HG02884 (cell line): ENCODE data around the gene HGS.

Experiments used
- ATAC-seq: cut with Tn5 transposase; IDR thresholded peaks from one replicate; pipeline ENCODE4 v1.9.1; 2021; ENCODE audit warnings: mild to moderate bottlenecking, moderate library complexity; ENCODE audit not compliant: unreplicated experiment

HGS gene

DNA sequence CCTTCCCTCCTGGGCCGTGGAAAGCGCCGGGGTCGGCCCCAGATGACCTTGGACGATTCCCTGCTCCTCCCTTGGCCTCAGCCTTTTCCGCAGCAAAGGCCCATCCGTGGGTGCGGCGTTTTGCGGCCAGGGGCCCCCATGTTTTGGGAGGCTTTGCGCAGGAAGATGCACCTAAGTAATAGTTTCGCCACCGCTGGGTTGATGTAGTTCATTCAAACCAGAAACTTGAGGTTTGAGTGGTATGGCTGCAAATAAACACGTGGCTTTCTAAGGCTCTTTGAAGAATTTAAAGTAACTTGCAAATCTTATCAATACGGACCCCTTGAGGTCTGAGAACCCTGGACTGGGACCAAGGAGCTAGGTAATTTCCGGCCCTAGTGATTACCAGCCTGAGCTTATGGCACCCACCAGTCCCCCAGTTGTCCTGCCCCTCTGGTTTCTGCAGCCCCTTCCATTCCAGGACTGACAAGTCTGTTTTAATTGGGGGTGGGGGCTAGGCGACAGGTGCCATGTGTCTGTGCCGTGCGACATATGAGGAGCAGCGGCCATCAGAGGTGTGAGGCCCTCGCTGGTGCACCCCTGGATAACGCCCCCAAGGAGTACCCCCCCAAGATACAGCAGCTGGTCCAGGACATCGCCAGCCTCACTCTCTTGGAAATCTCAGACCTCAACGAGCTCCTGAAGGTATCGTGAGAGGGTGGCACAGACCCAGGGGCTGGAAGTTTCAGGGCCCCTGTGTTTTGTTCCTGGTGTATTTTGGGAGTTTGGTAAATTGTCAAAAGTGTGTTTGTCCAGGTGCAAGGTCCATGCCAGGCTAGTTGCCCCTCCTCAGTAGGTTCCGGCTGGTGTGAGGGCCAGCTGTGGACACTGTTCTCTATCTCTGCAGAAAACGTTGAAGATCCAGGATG, 20.2 kb downstream of the HGS start:
- no peak for ATAC-seq

DNA sequence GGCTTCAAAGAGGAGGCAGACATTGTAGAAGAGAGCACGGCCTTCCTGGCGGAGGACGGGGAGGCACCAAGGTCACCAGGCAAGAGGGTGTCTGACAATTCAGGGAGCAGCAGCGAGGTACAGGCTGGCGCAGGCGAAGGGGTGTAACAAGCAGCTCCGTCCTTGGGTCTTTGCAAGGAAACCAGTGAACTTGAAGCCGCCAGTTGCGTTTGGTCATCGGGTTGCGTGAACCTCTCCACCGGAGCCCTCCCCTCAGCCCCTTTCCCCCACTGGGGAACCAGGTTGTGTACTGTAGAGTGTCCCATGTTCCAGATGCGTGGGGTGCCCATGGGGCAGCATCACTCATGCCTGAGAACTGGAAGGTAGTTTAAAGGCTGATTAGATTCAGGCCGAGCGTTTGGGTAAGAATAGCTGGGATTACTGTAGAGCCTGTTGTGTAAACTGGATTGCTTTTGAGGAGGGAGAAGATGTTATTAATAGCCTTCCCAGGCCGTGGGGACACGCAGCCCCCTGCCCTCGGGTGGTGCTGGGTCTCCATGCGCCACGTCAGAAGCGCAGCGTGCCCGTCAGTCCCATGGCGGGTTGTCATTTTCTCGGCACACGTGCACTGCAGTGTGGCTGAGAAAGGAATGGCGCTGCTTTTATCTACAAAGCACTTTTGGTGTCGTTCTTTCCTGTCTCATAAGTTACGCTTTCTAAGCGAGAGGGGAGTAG, 21.9 kb downstream of the HGS start:
- no peak for ATAC-seq

DNA sequence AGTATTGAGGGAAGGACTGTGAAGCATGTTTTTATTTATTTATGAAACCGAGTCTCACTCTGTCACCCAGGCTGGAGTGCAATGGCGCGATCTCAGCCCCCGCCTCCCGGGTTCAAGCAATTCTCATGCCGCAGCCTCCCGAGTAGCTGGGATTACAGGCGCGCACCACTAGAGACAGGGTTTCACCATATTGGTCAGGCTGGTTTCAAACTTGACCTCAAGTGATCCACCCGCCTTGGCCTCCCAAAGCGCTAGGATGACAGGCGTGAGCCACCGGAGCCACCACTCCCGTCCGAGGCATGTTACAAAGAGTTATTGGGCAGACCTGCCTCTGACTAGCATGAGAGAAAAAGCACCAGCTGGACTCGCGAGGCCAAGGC, 22.4 kb downstream of the HGS start:
- ATAC-seq = no peak

DNA sequence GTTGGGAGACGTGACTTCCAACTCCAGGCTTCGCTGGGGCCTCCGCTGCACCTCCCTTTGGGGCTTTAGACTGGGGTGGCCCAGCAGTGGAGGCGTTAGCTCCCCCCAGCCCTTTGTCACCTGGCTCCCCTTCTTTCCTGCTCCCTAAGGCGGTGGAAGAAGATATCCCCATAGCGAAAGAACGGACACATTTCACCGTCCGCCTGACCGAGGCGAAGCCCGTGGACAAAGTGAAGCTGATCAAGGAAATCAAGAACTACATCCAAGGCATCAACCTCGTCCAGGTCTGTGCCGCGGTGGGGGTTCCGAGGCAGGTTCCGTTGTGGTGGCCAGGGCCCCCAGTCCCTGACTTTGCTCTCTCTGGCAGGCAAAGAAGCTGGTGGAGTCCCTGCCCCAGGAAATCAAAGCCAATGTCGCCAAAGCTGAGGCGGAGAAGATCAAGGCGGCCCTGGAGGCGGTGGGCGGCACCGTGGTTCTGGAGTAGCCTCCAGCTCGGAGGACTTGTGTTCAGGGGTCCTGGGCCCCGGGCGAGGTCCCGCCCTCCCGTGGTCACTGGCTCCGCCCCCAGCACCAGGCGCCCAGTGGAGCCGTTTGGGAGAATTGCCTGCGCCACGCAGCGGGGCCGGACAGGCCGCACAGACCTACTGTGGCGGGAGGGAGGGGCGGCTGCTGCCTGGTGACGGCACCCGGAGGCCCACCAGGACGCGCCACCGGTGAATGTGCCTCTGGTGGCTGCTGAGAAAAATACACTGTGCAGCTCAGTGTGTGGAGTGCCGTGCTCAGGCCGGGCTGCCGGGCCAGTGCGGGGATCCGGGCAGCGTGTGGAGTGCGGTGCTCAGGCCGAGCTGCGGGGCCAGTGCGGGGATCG, 23.2 kb downstream of the HGS start:
- no peak for ATAC-seq

DNA sequence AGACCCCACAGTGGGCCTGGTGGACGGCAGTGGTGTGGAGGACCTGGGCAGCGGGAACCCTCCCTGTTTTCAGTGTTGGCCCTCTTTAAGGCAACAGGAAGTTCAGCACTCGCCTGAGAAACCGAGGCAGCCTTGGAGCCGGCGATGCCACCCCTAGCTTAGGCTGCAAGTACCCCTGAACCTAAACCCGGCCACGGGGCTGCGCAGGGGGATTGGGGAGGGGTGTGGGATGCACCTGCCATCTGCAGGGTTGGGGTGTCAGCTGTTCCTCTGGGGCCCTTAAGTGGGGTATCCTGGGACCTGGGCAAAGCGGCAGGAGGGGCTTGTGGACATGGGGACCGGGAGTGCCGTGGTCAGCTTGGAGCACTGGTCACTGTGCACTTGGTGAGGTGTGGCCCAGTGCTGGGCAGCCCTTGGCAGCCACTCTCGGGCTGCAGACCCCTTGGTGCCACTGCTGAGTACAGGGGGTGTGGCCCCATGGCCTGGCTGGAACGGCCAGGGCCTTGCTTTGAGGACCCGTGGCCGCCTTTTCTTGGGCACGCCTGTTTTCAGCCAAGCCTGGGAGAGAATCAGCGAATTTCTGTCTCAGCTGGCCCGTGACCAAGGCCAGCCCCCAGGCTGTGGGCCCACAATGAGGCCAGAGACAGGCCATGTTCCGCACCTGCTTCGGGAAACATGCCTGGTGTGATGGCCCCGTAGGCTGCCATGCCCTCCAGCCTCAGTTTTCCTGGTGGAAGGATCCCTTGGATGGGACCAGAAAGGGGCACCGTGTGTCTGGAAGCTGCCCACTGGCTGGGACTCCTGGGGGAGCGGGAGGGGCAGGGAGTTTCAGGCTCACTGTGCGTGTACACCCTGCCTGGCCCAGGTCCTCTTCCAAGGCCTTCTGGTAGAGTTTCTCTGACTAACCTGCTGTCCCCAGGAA, 24.2 kb downstream of the HGS start:
- ATAC-seq = no peak

DNA sequence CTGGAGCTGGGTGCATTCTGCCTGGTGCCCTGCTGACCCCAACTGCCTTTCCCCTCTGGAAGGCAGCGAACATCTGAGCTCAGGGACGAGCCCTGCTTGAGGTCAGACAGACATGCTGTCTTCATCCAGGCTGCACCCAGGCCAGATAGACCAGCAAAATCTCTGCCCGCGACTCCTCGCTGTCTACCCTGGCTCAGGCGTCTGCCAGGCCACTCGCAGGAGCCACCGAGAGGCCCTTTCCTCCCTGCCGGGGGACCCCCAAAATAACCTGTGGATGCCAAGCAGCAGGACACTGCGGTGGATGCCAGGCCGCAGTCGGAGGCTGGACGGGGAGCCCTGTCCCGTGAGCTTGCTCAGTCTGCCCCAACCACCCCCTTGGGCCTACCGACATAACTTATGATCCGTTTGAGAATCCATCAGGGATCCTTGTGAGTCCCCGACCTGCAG, 25.0 kb downstream of the HGS start:
- ATAC-seq = no peak

DNA sequence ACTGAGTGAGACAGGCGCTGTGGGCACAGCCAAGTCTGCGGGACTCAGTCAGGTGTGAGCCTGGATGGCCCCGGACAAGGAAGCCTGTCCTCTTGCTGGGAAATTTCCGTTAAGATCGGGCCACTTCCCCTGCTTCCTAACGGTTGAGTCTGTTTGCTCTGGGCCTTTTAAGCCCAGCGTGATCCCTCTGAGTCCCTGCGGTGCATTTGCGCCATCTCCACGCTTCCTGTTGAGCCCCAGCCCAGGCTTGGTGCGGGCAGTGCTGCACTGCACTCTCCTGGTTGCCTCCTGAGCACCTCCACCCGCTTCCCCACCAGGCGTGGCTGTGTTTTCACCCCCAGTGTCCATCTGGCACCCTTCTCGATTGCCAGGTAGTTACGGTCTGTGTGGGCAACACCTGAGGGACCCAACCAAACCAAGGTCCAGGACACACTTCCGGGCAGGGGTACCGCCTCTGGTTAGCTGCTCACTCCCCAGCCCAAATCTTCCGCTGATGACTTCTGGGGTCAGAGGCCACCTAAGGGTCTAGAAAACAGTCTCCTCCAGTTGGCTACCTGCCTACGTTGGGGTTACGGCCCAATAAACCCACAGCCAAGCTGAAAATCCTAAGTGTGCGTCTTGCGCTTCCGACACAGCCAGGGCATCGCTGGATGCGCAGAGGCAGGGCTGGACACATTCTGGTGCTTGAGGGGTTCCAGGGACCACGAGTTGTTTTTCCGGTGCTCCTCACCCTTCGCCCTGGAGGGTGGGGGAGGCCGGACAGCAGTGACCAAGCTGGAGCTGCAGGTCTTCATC, 26.9 kb downstream of the HGS start:
- no peak for ATAC-seq

DNA sequence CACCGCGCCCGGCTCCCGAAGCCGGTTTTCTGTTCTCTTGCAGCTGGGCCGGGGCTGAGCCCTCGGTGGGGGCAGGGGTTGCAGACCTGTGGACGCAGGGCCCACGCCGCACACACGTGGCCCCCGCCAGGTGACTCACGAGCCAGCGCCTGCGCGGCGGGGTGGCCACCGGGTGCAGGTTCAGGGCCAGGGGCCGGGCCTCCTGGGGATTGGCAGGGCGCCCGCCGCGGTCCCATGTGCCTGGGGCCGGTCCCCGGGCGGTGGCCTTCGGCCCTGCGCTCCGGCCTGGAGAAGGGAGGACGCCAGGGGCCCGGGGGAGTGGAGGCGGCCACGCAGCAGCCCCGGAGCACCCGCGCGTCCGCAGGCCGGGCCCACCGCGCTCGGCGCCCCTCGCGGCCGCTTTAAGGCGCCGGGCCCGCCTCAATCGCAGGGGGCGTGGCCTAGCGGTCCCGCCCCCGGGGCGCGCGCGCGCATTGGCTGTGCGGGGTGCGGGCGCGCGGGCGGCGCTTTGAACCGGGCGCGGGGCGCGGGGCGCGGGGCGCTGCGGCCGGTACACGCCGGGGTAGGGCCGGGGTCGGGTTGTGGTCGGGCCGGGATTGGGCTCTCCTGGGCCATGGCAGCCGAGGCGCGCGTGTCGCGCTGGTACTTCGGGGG, 28.1 kb downstream of the HGS start, which contains the start of gene SLC25A10:
SLC25A10 (plus strand) TSS at position 471 of the 654 bp plus-strand sequence; CDS start at position 614, 143 bp downstream.
- ATAC-seq = peak; percentile 47

DNA sequence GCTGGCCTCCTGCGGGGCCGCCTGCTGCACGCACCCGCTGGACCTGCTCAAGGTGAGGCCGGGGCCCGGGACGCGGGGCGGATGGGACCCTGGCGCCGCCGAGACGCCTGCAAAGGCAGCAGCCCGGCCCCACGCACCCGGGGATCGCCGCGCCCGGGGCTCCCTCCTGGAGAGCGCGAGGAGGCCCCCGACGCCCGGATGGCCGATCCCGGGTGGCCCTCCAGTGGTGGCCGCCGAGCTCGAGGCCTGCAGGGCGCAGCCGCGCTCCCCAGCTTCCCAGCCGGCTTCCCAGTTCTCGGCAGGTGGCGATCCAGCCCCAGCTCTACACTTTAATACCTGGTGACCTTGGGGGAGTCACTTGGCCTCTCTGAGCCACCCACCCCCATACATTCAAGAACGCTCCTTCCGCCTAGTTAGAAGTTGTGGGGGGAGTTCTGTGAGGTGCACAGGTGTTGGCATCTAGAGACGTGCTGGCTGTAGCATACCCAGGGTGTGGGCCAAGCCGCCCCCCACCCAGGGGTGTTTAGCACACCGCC, 28.7 kb downstream of the HGS start:
- peak; percentile 4 for ATAC-seq

DNA sequence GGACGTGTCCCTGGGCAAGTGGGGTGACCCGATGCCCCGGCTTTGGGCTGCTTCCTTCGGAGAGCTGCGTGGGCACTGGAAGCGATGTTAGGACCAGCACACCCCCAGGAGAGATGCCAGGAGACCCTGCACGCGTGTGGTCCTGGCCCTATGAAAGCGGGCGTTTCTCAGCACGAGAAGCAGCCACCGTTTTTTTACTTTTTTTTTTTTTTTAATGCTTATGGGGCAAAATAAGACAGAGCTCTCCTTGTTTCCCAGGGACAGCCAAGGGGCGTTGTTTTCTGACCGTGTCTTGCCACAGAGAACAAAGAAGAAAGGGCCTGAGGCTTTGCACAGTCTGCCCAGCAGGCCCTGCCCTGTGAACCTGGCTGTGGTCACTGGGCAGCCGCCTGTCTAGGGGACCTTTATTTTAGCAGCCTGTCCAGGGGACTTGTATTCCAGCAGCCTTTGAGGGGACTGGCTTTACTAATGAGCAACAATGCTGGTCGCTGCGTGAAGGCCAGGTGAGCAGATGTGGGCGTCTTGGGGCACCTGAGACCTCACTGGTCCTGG, 29.3 kb downstream of the HGS start:
- no peak for ATAC-seq

DNA sequence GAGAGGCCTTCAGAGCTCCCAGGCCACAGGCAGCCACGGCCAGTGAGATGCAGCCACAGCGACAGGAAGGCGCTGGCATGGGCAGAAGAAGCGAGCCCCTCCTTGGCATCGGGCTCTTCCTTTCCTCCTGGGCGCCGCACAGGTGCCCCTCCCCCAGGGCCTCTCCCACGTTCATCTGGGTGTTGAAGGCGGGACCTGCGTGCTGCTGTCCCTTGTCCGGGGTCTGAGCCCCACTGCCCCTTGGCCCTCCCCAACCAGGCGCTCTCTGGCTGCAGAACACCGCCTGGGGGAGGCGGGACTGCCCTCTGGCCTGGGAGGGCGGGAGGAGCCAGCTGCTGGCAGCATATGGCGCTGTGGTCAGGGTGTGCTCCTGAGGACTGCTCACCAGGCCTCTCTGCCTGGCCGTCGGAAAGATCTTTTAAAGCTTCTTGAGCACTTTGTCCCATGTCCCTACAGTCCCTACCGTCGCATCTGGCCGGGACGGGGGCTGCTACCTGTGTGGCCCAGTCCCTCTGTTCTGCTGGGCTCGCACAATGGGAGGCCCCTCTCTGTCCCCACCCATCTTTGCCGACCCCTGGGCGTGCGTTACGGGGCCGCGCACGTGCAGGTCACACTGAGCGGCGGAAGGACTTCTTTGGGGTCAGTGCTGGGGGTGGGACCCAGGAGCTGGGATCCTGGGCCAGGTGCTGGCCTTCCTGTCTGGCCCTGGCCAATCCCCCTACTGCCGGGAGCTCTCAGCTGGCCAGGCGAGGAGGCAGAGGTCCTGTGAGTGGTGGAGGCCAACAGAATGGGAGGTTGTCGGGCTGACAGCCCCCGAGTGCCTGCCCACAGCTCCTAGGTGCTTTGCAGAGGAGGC, 30.0 kb downstream of the HGS start:
- ATAC-seq = no peak

DNA sequence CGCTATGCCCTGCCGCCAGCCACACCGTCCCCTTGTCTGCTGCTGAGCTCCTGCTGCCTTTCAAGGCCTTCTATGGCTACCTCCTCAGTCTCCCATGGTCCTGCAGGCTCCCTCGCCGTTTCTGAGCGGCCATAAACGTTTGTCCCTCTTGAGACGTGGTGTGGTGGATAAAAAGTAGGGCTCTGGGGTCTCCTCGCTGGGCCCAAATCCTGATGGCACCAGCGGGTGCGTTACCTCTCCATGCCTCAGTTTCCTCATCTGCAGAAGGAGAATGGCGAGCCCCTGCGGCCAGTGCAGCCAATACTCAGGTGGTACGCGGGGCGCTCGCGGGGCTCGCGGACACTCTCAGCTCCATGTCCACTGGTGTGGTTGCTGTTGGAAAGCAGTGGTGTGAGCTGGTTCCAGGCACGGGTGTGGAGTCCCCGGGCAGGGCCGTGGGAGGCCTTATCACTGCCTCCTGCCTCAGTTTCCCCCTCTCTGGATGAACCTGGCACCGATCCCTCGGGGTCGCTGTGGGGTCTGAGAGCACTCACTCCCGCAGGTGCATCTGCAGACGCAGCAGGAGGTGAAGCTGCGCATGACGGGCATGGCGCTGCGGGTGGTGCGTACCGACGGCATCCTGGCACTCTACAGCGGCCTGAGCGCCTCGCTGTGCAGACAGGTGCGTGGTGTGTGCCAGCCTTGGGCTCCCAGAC, 30.7 kb downstream of the HGS start:
- ATAC-seq = no peak

DNA sequence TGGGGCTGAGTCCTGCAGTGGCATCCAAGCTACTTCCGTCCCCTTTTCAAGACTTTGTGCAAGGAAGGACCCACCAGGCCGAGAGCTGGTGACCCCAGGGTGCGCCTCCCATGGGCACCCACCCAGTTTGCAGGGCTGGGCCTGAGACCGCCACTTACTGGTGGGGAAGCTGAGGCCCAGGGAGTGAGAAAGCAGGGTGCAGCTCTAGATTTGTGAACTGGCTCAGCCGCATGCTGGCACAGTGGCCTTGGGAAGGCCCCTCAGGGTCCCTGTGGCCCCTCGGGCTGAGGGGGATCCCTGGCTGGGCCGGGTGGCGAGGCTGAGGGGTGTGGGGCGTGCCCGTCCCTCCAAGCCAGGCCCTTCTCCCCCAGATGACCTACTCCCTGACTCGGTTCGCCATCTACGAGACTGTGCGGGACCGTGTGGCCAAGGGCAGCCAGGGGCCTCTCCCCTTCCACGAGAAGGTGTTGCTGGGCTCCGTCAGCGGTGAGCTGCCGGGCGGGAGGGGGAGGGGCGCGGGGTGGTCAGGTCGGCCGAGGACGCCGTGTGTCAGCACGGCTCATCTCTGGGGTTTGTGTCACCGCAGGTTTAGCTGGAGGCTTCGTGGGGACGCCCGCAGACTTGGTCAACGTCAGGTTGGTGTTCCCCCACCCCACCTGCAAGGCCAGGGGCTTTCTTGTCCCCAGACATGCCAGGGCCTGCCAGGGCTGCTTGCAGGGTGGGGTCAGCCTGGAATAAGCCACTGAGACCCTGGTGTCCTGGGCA, 31.5 kb downstream of the HGS start:
- ATAC-seq = no peak

DNA sequence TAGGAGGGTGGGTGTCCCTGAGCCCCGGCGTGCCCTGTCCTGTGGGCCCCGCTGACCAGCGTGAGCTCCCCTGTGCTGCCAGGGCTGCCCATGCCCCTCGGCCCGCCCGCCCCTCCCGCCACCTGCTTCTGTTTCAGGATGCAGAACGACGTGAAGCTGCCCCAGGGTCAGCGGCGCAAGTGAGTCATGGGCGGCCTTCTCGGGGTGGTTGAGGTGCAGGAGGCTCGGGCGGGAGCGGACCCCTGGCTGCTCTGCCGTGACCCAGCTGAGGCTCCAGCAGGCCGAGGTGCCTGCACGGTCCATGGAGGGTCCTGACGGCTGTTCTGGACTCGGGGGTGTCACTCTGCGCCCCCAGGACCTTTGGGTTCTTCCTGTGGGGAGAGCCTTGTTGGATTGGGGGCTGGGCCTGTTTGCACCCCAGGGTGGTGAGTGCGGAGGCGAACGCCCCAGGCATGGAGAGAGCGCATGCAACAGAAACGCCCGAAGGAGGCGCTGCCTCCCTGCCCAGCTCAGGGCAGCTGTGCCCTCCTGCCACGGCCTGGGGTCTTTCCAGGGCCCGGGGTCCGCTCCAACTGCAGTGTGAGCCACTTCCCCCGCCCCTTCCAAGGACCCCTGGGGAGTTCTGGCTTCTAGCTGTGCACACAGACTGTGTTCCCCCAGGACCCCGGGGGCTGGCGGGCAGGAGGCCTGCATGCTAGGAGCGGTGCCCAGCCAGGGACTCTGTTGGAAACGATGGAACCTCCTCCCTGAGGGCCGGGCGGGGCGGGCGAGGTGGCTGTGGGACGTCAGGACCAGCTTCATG, 32.3 kb downstream of the HGS start:
- ATAC-seq = no peak

DNA sequence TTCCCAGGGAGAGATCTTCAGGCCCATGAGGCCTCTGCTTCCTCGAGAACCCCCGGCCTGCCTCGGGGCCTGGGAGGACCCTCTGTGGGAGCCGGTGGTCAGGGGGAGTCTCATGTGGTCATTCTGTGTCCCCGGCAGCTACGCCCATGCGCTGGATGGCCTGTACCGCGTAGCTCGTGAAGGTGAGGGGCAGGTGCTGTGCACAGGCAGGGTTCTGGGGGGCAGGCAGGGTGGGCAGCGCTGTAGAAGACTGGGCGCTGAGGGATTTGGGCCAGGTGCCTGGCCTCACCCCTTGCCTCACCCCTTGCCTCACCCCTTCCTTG, 32.8 kb downstream of the HGS start:
- no peak for ATAC-seq
